Vagina (tissue), 2 donors: ENCODE results near the gene TNFRSF13B. TPM values are rescaled to one million over a fixed set of nuclear protein-coding genes. Genes with fewer than 3 reads are reported as not detected.

ENCODE experiments used
- DNase-seq, 2 donors: peaks; one replicate each; pipeline ENCODE4 v3.0.0-alpha.2; 2017; ENCODE audit errors: extremely low spot score in 2 of 2
- H3K27ac ChIP-seq: fragments of 200-600 bp; sonication (generic); one replicate; pipeline ENCODE4 v1.5.1; 2019
- H3K27me3 ChIP-seq: fragments of 200-600 bp; sonication (generic); one replicate; pipeline ENCODE4 v1.5.1; 2019
- H3K36me3 ChIP-seq, 2 donors: fragments of 200-600 bp; sonication (generic); one replicate each; pipeline ENCODE4 v1.5.1; 2017 to 2019
- H3K4me1 ChIP-seq: fragments of 200-600 bp; sonication (generic); one replicate; pipeline ENCODE4 v1.5.1; 2019
- H3K4me3 ChIP-seq, 2 donors: fragments of 200-600 bp; sonication (generic); 1 replicate in 1 of 2; 2 replicates in 1 of 2; pipeline ENCODE4 v1.5.1; 2016 to 2019
- H3K9me3 ChIP-seq: fragments of 200-600 bp; sonication (generic); one replicate; pipeline ENCODE4 v1.5.1; 2019
- POLR2A ChIP-seq, 2 donors: fragments of 450-650 bp; IDR thresholded peaks; one replicate each; pipeline ENCODE4 v1.6.1; 2017; ENCODE audit warnings: antibody characterized with exemption in 2 of 2, mild to moderate bottlenecking in 2 of 2, moderate library complexity in 2 of 2
- POLR2AphosphoS5 ChIP-seq, 2 donors: sonication (generic); formaldehyde crosslinking; IDR thresholded peaks; one replicate each; pipeline ENCODE4 v1.9.0; 2017; ENCODE audit warnings: antibody characterized with exemption in 2 of 2, mild to moderate bottlenecking in 2 of 2, low read depth in 1 of 2; ENCODE audit not compliant: insufficient read depth in 1 of 2
- intact Hi-C: fragments of 100-400 bp; cut with DNase I; formaldehyde crosslinking; loops from one replicate; pipeline ENCODE4 v1.15.1; 2023
- total RNA-seq: library from RNA; depleted of rRNA; stranded (reverse); fragments of >200 nt; gene quantifications from one replicate; pipeline ENCODE4 v1.2.3, GENCODE V29; 2016
- TF ChIP-seq, protein P1 (sequence below), 3 experiments: fragments of 450-650 bp in 2 of 3; fragments of 200-600 bp in 1 of 3; sonication (generic) in 1 of 3; IDR thresholded peaks; one replicate each; pipeline ENCODE4 v1.5.1; 2017 to 2019; ENCODE audit warnings: antibody characterized with exemption in 3 of 3, mild to moderate bottlenecking in 2 of 3, moderate library complexity in 2 of 3

Gene TNFRSF13B
- total RNA-seq, 1 donor from 2014 or later = not detected

DNA sequence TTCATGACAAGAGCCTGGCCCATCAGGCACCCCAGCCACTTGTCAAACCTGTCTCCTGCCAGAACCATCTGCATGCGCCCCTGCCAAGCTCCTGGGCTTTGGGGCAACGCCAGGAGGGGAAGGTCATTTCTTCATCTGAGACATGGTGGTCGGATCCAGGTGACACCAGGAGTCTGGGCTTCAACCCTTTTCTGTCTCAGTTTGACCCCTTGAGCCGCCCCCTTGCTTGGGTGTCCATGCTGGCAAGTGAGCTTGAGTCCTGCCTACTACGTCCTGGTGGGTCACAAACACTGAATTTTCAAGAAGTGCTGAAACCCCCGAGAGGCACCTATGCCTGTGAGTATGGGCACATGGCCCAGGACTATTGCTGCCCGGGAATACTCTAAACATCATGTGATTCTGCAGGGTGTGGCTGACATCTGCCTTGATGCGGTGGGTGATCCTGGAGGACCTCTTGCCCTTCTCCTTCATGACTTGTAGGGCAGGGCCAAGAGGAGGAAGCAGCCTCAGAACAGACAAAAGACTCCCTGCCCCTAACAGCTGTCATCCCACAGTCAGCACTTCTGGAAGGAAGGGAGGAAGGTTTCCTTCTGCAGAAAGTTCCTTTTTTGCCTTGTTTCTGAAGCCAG, 43.4 kb downstream of the TNFRSF13B start:
- intact Hi-C loops = no loop called here
- Histone ChIP-seq H3K4me3 (no peak overlapping the region), H3K9me3 (no peaks in the 10 kb centered on the region), H3K36me3 (no peaks in the 10 kb centered on the region), H3K27me3 (no peaks in the 10 kb centered on the region), H3K27ac (no peak overlapping the region), H3K4me1 (no peaks in the 10 kb centered on the region)
- no peak for TF ChIP-seq POLR2AphosphoS5 (IDR thresholded peaks at IDR 0.05; ENCODE audit: insufficient read depth in 1 of 2, low read depth in 1 of 2)
- DNase-seq = no peak

DNA sequence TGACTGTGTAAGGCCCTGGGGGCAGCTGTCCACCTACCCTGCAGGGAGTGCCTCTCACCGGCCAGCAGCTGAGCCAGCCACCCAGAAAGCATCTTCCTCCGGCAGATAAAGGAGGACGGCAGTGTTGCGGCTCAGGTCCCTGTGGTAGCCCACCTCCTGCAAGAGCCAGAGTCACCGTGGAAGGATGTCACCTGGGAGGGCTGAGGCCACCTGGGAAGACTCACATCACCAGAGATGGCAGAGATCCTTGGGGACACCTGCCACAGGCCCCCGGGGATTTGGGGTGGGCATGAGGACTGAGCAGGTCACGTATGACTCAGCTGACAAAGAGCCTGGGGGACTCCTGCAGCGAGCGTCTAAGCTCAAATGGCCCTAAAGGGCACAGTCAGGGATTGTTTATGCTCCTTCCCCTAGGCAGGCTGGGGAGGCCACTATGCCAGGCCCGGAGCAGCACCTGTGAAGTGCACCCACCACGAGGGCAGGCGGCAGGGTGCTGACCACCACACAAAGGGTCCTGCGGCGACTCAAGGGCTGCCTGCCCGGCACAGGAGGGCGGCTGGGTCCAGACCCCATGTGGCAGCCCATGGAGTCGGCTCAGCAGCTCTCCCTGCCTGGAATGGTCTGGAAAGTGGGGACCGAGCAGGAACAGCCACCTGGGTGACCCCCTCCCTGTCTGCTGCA, 44.1 kb downstream of the TNFRSF13B start:
- intact Hi-C loops = no loop called here
- H3K4me3 ChIP-seq = no peak overlapping the region
- DNase-seq = no peak
- H3K27me3 ChIP-seq = no peaks in the 10 kb centered on the region
- no peaks in the 10 kb centered on the region for H3K9me3 ChIP-seq
- H3K4me1 ChIP-seq = no peaks in the 10 kb centered on the region
- no peak overlapping the region for H3K27ac ChIP-seq
- TF ChIP-seq, protein P1, sequence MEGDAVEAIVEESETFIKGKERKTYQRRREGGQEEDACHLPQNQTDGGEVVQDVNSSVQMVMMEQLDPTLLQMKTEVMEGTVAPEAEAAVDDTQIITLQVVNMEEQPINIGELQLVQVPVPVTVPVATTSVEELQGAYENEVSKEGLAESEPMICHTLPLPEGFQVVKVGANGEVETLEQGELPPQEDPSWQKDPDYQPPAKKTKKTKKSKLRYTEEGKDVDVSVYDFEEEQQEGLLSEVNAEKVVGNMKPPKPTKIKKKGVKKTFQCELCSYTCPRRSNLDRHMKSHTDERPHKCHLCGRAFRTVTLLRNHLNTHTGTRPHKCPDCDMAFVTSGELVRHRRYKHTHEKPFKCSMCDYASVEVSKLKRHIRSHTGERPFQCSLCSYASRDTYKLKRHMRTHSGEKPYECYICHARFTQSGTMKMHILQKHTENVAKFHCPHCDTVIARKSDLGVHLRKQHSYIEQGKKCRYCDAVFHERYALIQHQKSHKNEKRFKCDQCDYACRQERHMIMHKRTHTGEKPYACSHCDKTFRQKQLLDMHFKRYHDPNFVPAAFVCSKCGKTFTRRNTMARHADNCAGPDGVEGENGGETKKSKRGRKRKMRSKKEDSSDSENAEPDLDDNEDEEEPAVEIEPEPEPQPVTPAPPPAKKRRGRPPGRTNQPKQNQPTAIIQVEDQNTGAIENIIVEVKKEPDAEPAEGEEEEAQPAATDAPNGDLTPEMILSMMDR (IDR thresholded peaks at IDR 0.05) = no peak
- TF ChIP-seq POLR2AphosphoS5 (IDR thresholded peaks at IDR 0.05; ENCODE audit: insufficient read depth in 1 of 2, low read depth in 1 of 2) = no peak
- TF ChIP-seq POLR2A (IDR thresholded peaks at IDR 0.05) = no peak
- H3K36me3 ChIP-seq = no peaks in the 10 kb centered on the region

DNA sequence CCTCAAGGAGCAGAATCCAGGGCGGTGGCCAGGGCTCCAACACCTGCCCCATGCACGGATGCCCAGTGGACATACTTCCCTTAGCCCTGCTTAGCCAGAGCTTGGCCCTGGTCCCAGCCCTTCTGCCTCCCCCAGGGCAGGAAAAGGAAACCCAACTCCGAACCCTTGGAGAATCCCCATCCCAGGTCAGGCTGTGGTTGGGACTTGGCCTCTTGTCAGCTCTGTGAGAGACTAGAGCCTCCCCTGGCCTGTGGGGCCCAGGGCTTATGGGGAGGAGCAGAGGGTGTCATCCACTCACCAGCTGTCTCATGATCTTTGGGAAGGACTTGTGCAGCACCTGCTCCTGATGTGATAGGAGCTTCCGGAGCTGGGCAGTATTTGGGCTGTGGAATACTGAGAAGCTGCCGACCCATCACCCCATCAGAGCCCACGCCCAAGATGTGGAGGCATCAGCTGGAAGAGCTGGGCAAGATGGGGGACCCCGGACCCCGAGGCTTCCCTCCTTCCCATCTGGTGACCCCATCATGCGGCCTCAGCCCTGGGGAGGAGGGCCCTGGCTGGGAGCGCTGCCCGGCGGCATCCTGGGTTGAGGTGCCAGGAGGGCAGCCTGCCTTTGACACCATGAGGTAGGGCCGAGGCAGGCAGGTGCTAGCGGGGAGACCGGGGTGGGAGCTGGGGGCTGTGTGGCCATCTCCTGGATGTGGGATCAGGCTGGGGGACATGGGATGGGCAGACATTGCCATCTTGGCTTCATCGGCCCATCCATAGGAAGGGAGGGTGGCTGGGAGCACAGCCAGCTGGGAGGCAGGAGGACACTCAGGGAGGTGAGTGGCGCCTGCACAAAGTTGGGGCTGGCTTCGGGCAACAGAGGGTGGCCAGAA, 45.1 kb downstream of the TNFRSF13B start:
- no peaks in the 10 kb centered on the region for H3K36me3 ChIP-seq
- H3K4me1 ChIP-seq = no peaks in the 10 kb centered on the region
- H3K4me3 ChIP-seq = no peak overlapping the region
- no peaks in the 10 kb centered on the region for H3K27me3 ChIP-seq
- H3K27ac ChIP-seq = no peak overlapping the region
- H3K9me3 ChIP-seq = no peaks in the 10 kb centered on the region
- DNase-seq = no peak
- no peak for TF ChIP-seq POLR2AphosphoS5 (IDR thresholded peaks at IDR 0.05; ENCODE audit: insufficient read depth in 1 of 2, low read depth in 1 of 2)
- no peak for TF ChIP-seq POLR2A (IDR thresholded peaks at IDR 0.05)
- TF ChIP-seq, protein P1 (IDR thresholded peaks at IDR 0.05) = no peak
- intact Hi-C loops = no loop called here

DNA sequence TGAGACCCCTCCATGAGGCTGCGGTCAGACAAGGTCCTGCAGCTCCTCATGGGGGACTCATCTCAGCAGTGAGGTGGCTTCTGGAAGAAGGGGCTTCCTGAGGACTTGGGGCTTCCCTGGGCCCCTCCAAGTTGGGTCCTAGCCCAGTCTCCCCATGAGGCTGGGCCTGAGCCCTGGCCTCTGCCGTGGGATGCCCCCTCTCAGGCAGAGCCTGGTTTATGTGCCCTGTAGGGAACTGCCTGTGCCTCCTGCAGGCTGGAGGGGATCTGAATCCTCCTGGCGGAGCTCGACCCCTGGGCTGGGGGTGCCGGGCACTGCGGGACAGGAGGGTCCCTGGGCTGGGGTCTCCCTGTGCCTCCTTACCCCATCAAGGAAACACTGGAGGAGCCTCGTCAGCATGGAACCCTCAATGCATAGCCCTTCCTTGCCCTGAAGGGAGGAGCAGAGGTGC, 45.8 kb downstream of the TNFRSF13B start:
- Histone ChIP-seq H3K4me1 (no peaks in the 10 kb centered on the region), H3K9me3 (no peaks in the 10 kb centered on the region), H3K36me3 (no peaks in the 10 kb centered on the region), H3K4me3 (no peak overlapping the region), H3K27ac (no peak overlapping the region), H3K27me3 (no peaks in the 10 kb centered on the region)
- no peak for DNase-seq
- TF ChIP-seq, protein P1 (IDR thresholded peaks at IDR 0.05) = no peak
- TF ChIP-seq POLR2AphosphoS5 (IDR thresholded peaks at IDR 0.05; ENCODE audit: insufficient read depth in 1 of 2, low read depth in 1 of 2) = no peak
- no peak for TF ChIP-seq POLR2A (IDR thresholded peaks at IDR 0.05)
- intact Hi-C loops = no loop called here

DNA sequence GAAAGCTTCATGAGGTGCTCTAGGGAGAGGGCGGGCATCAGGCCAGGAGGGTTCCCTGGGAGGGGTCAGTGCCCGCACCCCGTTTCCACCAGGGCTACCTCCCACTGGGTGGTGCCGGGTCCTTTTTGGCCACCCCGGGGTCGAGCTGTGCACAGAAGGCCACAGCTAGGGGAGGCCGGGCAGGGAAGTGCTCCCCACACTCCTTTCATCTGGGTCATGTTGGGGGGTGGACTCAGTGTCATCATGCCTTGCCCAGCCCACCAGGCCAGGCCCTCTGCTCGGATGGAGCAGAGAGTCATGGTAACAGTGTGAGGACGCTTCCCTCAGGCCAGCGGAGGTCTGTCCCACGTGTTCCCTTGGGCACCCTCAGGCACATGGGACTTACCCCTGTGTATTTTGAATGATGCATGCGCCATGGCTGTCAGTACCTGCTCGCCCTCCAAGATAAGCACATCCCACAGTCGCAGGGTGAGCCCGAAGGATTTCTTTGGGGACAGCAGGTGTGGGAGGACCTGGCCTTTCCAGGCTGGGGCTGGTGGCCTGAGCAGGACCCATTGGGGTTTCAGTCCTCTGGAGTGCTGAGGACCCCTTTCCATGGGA, 46.4 kb downstream of the TNFRSF13B start:
- DNase-seq = no peak
- no peak overlapping the region for H3K4me3 ChIP-seq
- intact Hi-C loops = no loop called here
- H3K9me3 ChIP-seq = no peaks in the 10 kb centered on the region
- H3K4me1 ChIP-seq = no peaks in the 10 kb centered on the region
- H3K27ac ChIP-seq = no peak overlapping the region
- no peak for TF ChIP-seq POLR2AphosphoS5 (IDR thresholded peaks at IDR 0.05; ENCODE audit: insufficient read depth in 1 of 2, low read depth in 1 of 2)
- no peak for TF ChIP-seq POLR2A (IDR thresholded peaks at IDR 0.05)
- TF ChIP-seq, protein P1 (IDR thresholded peaks at IDR 0.05) = no peak
- no peaks in the 10 kb centered on the region for H3K27me3 ChIP-seq
- no peaks in the 10 kb centered on the region for H3K36me3 ChIP-seq
